H1 (cell line): Measurements from ENCODE around the gene TMEM266. TPM values are rescaled to one million over a fixed set of nuclear protein-coding genes. Genes with fewer than 3 reads are reported as not detected.

Experiments
- JUN ChIP-seq: IDR thresholded peaks from 2 replicates; pipeline ENCODE4 v1.6.1; 2011; ENCODE audit warnings: low read depth, mild to moderate bottlenecking, improper control_type of control experiment, low read length
- NANOG ChIP-seq: IDR thresholded peaks from 2 replicates; pipeline ENCODE4 v1.6.1; 2011; ENCODE audit warnings: low read length, low read depth, mild to moderate bottlenecking, inconsistent platforms; ENCODE audit not compliant: insufficient read depth, poor library complexity, severe bottlenecking
- TAF1 ChIP-seq: IDR thresholded peaks from 2 replicates; pipeline ENCODE4 v1.6.1; 2011; ENCODE audit warnings: mild to moderate bottlenecking, low read depth, low read length
- TEAD4 ChIP-seq: IDR thresholded peaks from 2 replicates; pipeline ENCODE4 v1.6.1; 2012; ENCODE audit warnings: low read depth, low read length, inconsistent platforms, mixed read lengths
- polyA plus RNA-seq, 7 experiments: library from polyadenylated mRNA; depleted of rRNA in 3 of 7; stranded (reverse) in 5 of 7; unstranded in 2 of 7; fragments of >200 nt in 5 of 7; fragments of 200-250 nt in 2 of 7; gene quantifications; 1 replicate in 5 of 7; 2 replicates in 1 of 7; 4 replicates in 1 of 7; pipeline versions ENCODE4 v1.2.1 to v1.2.3, GENCODE V29; 2011 to 2013; ENCODE audit warnings: missing spikeins in 2 of 7, mixed read lengths in 2 of 7
- total RNA-seq: library from RNA; stranded (reverse); fragmentation: NEBNext Ultra II Directional; extraction: Animal tissue kit (Norgen Biotek cat#: 25700); gene quantifications from 2 replicates; pipeline ENCODE4 v1.2.1, GENCODE V29; 2021

TMEM266 gene
- total and polyA plus RNA-seq, 2 of the 8 experiments (the other 6 are each of a cell fraction or from before 2014, with no cell fraction given): 2.6 TPM

DNA sequence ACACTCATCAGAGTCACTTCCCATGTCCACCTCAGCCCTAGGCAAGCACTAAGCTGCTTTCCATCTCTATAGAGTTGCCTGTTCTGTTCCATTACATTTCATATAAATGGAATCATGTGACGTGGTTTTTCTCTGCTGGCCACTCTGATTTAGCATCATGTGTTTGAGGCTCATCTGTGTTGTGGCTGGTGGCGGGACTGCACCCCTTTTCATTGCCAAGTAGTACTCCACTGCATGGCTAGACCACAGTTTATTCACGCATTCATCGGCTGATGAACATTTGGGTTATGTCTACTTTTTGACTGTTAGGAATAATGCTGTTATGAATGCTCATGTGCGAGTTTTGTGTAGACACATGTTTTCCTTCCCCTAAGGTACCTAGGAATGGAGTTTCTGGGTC is 114.9 kb downstream of the TMEM266 start (continued):
- TF ChIP-seq NANOG (no peak), TAF1 (no peak), JUN (no peak), TEAD4 (no peak)
- TF ChIP-seq, all 59 proteins: peak for 0
